B cell (primary cell): ENCODE results near the gene C20orf204. TPM values are rescaled to one million over a fixed set of nuclear protein-coding genes. Genes with fewer than 3 reads are reported as not detected.
A peak's percentile ranks its signal among the peaks of the same experiment; 100 is the strongest.

Source experiments
- ATAC-seq: fragments of 200-7000 bp; cut with Tn5 transposase; one replicate; pipeline ENCODE4 v1.10.0; 2021; ENCODE audit warnings: low read depth, mild to moderate bottlenecking, moderate number of reproducible peaks, moderate library complexity
- CTCF ChIA-PET: fragments of 350-600 bp; sonication (Branson Sonifier 250); formaldehyde crosslinking; loops from one replicate; lab custom pipeline; 2021; ENCODE audit warnings: antibody characterized with exemption, inconsistent platforms; lab: Charles Lee
- POLR2A ChIA-PET: fragments of 350-600 bp; sonication (Branson Sonifier 250); formaldehyde crosslinking; loops from one replicate; lab custom pipeline; 2021; ENCODE audit warnings: antibody characterized with exemption; lab: Charles Lee
- DNase-seq: peaks from one replicate; pipeline ENCODE4 v3.0.0; 2013
- H2AFZ ChIP-seq: 2 replicates; pipeline ENCODE4 v1.6.1; 2012; ENCODE audit warnings: mild to moderate bottlenecking, low read depth, low read length; ENCODE audit not compliant: insufficient read depth, poor library complexity, severe bottlenecking
- H3K27ac ChIP-seq, 2 donors: 1 replicate in 1 of 2; 2 replicates in 1 of 2; pipeline ENCODE4 v1.5.1; 2012 to 2013; ENCODE audit warnings: low read length in 2 of 2, mild to moderate bottlenecking in 2 of 2, moderate library complexity in 1 of 2
- H3K27me3 ChIP-seq, 4 experiments: fragments of 200-600 bp in 1 of 4; sonication (generic) in 1 of 4; replicated peaks in 1 of 4; 1 replicate in 2 of 4; 2 replicates in 2 of 4; pipeline versions ENCODE4 v1.6.1 to v1.7.0; 2013 to 2016; ENCODE audit warnings: low read length in 3 of 4, mild to moderate bottlenecking in 2 of 4, mixed read lengths in 1 of 4, moderate library complexity in 1 of 4; ENCODE audit not compliant: insufficient read depth in 4 of 4, control insufficient read depth in 3 of 4; ENCODE audit errors: control extremely low read depth in 1 of 4
- H3K36me3 ChIP-seq, 2 experiments: replicated peaks in 1 of 2; 1 replicate in 1 of 2; 2 replicates in 1 of 2; pipeline versions ENCODE4 v1.6.1 to v1.7.1; 2013; ENCODE audit warnings: low read length in 1 of 2; ENCODE audit not compliant: insufficient read depth in 2 of 2, control insufficient read depth in 1 of 2; ENCODE audit errors: control extremely low read depth in 1 of 2, extremely low read depth in 1 of 2
- H3K4me1 ChIP-seq, 2 donors: fragments of 200-600 bp in 1 of 2; sonication (generic) in 1 of 2; 1 replicate in 1 of 2; 2 replicates in 1 of 2; pipeline versions ENCODE4 v1.5.1 to v1.6.1; 2013 to 2017; ENCODE audit warnings: low read length in 2 of 2; ENCODE audit not compliant: control insufficient read depth in 2 of 2, insufficient read depth in 2 of 2
- H3K4me2 ChIP-seq: replicated peaks from 2 replicates; pipeline ENCODE3; 2012; ENCODE audit warnings: mild to moderate bottlenecking, low read depth, low read length; ENCODE audit not compliant: poor library complexity, severe bottlenecking
- H3K4me3 ChIP-seq, 5 experiments: fragments of 200-600 bp in 1 of 5; sonication (generic) in 1 of 5; 1 replicate in 3 of 5; 2 replicates in 2 of 5; pipeline versions ENCODE4 v1.5.1 to v1.7.0; 2011 to 2016; ENCODE audit warnings: low read length in 4 of 5, mild to moderate bottlenecking in 4 of 5, low read depth in 2 of 5, control low read depth in 1 of 5, moderate library complexity in 1 of 5; ENCODE audit not compliant: insufficient read depth in 1 of 5; ENCODE audit errors: control extremely low read depth in 1 of 5, extremely low read depth in 1 of 5
- H3K79me2 ChIP-seq: fragments of 200-600 bp; sonication (generic); one replicate; pipeline ENCODE4 v1.6.0; 2016; ENCODE audit warnings: low read length; ENCODE audit not compliant: control insufficient read depth, insufficient read depth
- H3K9ac ChIP-seq: fragments of 200-600 bp; sonication (generic); 2 replicates; pipeline ENCODE4 v1.6.1; 2017; ENCODE audit warnings: mild to moderate bottlenecking, low read length, moderate library complexity
- H3K9me3 ChIP-seq, 3 donors: one replicate each; pipeline versions ENCODE4 v1.6.1 to v1.7.1; 2013; ENCODE audit warnings: low read length in 2 of 3; ENCODE audit not compliant: control insufficient read depth in 2 of 3, insufficient read depth in 1 of 3; ENCODE audit errors: control extremely low read depth in 1 of 3
- H4K20me1 ChIP-seq: 2 replicates; pipeline ENCODE4 v1.6.0; 2012; ENCODE audit warnings: mild to moderate bottlenecking, low read length; ENCODE audit not compliant: insufficient read depth, control insufficient read depth, poor library complexity, severe bottlenecking
- H3K27ac Mint-ChIP-seq: one replicate; pipeline ENCODE4 v1.8.0; 2021; ENCODE audit warnings: mixed read lengths
- H3K27me3 Mint-ChIP-seq: one replicate; pipeline ENCODE4 v1.8.0; 2021; ENCODE audit warnings: mixed read lengths
- H3K4me1 Mint-ChIP-seq: one replicate; pipeline ENCODE4 v1.8.0; 2021; ENCODE audit warnings: mixed read lengths
- H3K4me3 Mint-ChIP-seq: one replicate; pipeline ENCODE4 v1.8.0; 2021; ENCODE audit warnings: mixed read lengths
- H3K9me3 Mint-ChIP-seq: one replicate; pipeline ENCODE4 v1.8.0; 2022; ENCODE audit warnings: mixed read lengths; ENCODE audit not compliant: insufficient read depth
- CTCF ChIP-seq: fragments of 200-600 bp; IDR thresholded peaks from one replicate; pipeline ENCODE4 v1.8.0; 2022; ENCODE audit warnings: antibody characterized with exemption, mild to moderate bottlenecking
- EZH2 ChIP-seq: IDR thresholded peaks from 2 replicates; pipeline ENCODE4 v1.6.1; 2012; ENCODE audit warnings: borderline replicate concordance, low read depth, mild to moderate bottlenecking, moderate library complexity, low read length; ENCODE audit not compliant: insufficient read depth, poor library complexity, severe bottlenecking
- WGBS: methylation state at CpG from one replicate; pipeline ENCODE4 v1.1.5; 2013; ENCODE audit warnings: missing lambda C conversion rate; ENCODE audit not compliant: insufficient coverage; 5-methylcytosine and 5-hydroxymethylcytosine counted together
- intact Hi-C: fragments of 100-400 bp; cut with micrococcal nuclease; formaldehyde crosslinking; loops from one replicate; pipeline ENCODE4 v1.10.0; 2022
- polyA plus RNA-seq: library from polyadenylated mRNA; depleted of rRNA; stranded (reverse); fragments of >200 nt; gene quantifications from 2 replicates; pipeline ENCODE4 v1.2.3, GENCODE V29; 2012
- total RNA-seq, 2 donors: library from RNA; stranded (reverse); fragments of 120-200 nt in 1 of 2; gene quantifications; 1 replicate in 1 of 2; 2 replicates in 1 of 2; pipeline versions ENCODE4 v1.2.3 to v1.2.4, GENCODE V29; 2013 to 2022

Gene C20orf204
- total and polyA plus RNA-seq, 2 donors (not counting 1 experiment from before 2014, with no cell fraction given), result 0.24 to 2.5 TPM

DNA sequence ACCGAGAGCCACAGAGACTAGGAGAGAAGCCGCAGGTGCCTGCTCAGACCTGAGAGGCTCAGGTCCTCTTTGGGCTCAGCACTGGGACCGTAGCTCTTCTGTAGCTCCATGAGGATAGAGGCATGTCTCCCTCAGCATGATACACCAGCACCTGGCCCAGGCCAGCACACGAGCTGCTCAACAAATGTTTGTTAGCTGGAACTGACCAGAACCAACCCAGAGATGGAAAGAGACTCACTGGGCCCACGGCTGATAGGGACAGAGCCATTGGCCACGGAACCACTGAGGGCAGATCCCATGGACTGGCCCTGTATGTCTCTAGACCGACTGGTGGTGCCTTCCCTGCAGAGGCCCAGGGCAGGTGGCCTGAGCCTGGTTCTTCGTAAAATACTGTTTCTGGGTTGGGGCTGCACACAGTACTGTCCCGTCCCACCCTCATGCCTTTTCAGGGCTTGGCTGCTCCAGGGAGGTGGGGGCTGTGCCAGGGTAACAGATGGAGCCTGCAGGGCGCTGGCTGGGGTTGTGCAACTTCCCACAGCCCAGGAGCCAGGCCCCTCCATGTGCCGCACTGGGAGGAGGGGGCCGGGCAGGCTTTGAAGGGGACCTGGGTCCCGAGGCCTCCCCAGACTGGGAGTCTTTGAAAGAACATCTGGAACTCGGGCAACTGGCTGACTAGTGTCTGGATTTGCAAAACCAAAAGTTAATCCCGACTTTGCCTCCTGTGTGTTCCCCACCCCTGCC is 5.2 kb downstream of the C20orf204 start:
- no peaks in the 10 kb centered on the region for H3K36me3 ChIP-seq
- peaks cover 26% of the 10 kb centered on the region for H3K27me3 Mint-ChIP-seq
- no peaks in the 10 kb centered on the region for H3K79me2 ChIP-seq
- peaks cover 23% of the 10 kb centered on the region for H3K4me1 Mint-ChIP-seq
- peak overlapping the region; percentile 77 for H3K4me3 Mint-ChIP-seq
- peaks cover 0 to 3% (median 0%) of the 10 kb centered on the region in 3 donors for H3K9me3 ChIP-seq
- H3K4me1 ChIP-seq, result peaks cover 31 to 32% of the 10 kb centered on the region in 2 donors
- peak overlapping the region; percentile 26 for H3K27ac Mint-ChIP-seq
- ATAC-seq, result no peak
- POLR2A ChIA-PET, result no interaction called here
- no peak overlapping the region for H3K27ac ChIP-seq
- TF ChIP-seq CTCF (no peak), EZH2 (no peak)
- peak overlapping the region; percentile 86 for H3K4me2 ChIP-seq
- H4K20me1 ChIP-seq, result peaks cover 6% of the 10 kb centered on the region
- H3K4me3 ChIP-seq, result peak overlapping the region in 1 of 5 experiments; percentile 64
- H2AFZ ChIP-seq, result peak overlapping the region; percentile 77
- peak overlapping the region; percentile 75 for H3K9ac ChIP-seq
- WGBS, result 51% methylated on average over 15 of the region's 15 CpGs
- CTCF ChIA-PET, result interaction anchor here (0.8 to 6.4 kb wide), 11 partner anchors 13 to 154 kb away, joined by 3 to 108 read pairs (median 5); partner anchors contain the start of genes OPRL1, RGS19 and TCEA2
- no peak for DNase-seq
- no peaks in the 10 kb centered on the region for H3K9me3 Mint-ChIP-seq
- peaks cover 0 to 32% (median 12%) of the 10 kb centered on the region in 4 experiments for H3K27me3 ChIP-seq
- intact Hi-C loops, result no loop called here

- peaks cover 31 to 32% of the 10 kb centered on the region in 2 donors for H3K4me1 ChIP-seq
Measured at GRCh38 chr20:64041781-64042053, 5.7 kb downstream of the C20orf204 start.

More at GRCh38 chr20:64041781-64042053, 5.7 kb downstream of the C20orf204 start:
- Mint-ChIP-seq H3K27me3 (peaks cover 31% of the 10 kb centered on the region), H3K27ac (peak overlapping the region; percentile 26), H3K9me3 (no peaks in the 10 kb centered on the region), H3K4me1 (peaks cover 23% of the 10 kb centered on the region), H3K4me3 (peak overlapping the region; percentile 77)
- H3K27ac ChIP-seq, result no peak overlapping the region
- H3K4me3 ChIP-seq, result peak overlapping the region in 4 of 5 experiments; percentile 52 to 64 (median 60)
- peak overlapping the region; percentile 86 for H3K4me2 ChIP-seq
- no peak for DNase-seq
- POLR2A ChIA-PET, result no interaction called here
- peak overlapping the region; percentile 77 for H2AFZ ChIP-seq
- H3K9ac ChIP-seq, result peak overlapping the region; percentile 75
- CTCF ChIA-PET, result interaction anchor here (1.0 to 6.4 kb wide), 6 partner anchors 12 to 79 kb away, joined by 3 to 108 read pairs (median 14); partner anchors contain the start of genes OPRL1 and RGS19
- H3K9me3 ChIP-seq, result peaks cover 0 to 3% (median 0%) of the 10 kb centered on the region in 3 donors
- 2% methylated on average over 5 of the region's 11 CpGs for WGBS
- H3K79me2 ChIP-seq, result no peaks in the 10 kb centered on the region
- intact Hi-C loops, result no loop called here
- no peak for ATAC-seq
- no peaks in the 10 kb centered on the region for H3K36me3 ChIP-seq
- no peak for TF ChIP-seq CTCF
- no peak for TF ChIP-seq EZH2
- H4K20me1 ChIP-seq, result peaks cover 6% of the 10 kb centered on the region
- peaks cover 0 to 33% (median 12%) of the 10 kb centered on the region in 4 experiments for H3K27me3 ChIP-seq
